ENCODE measurements around the gene PLXNB1.

PLXNB1 gene

GRCh38 chr3:48416546-48416945, 13.3 kb downstream of the PLXNB1 start:
- no peak for DNase-seq

GRCh38 chr3:48416091-48416505, 13.8 kb downstream of the PLXNB1 start:
- no peak for DNase-seq

- no peak for DNase-seq
These were observed 14.5 kb downstream of the PLXNB1 start for GRCh38 chr3:48415251-48415953.

- DNase-seq, result no peak
These were observed 15.3 kb downstream of the PLXNB1 start for GRCh38 chr3:48414376-48415250.

GRCh38 chr3:48413611-48414010, 16.3 kb downstream of the PLXNB1 start:
- DNase-seq, result no peak

- DNase-seq, result no peak
These were observed 16.8 kb downstream of the PLXNB1 start for GRCh38 chr3:48413086-48413485.

- no peak for DNase-seq
These were observed 17.4 kb downstream of the PLXNB1 start for GRCh38 chr3:48412375-48413001.

GRCh38 chr3:48411606-48412374, 18.1 kb downstream of the PLXNB1 start:
- no peak for DNase-seq

GRCh38 chr3:48411041-48411588, 18.8 kb downstream of the PLXNB1 start:
- no peak for DNase-seq

- no peak for DNase-seq
These were observed 19.5 kb downstream of the PLXNB1 start for GRCh38 chr3:48410205-48411040.

- DNase-seq, result no peak
These were observed 20.3 kb downstream of the PLXNB1 start for GRCh38 chr3:48409291-48410201.

GRCh38 chr3:48408823-48409281, 21.0 kb downstream of the PLXNB1 start:
- DNase-seq, result no peak

- DNase-seq, result no peak
These were observed 22.3 kb downstream of the PLXNB1 start for GRCh38 chr3:48407542-48408099.

GRCh38 chr3:48406443-48407431, 23.1 kb downstream of the PLXNB1 start:
- no peak for DNase-seq

GRCh38 chr3:48405971-48406370, 23.9 kb downstream of the PLXNB1 start:
- no peak for DNase-seq

- DNase-seq, result no peak
These were observed 24.5 kb downstream of the PLXNB1 start for GRCh38 chr3:48405343-48405881.

GRCh38 chr3:48404440-48405342, 25.2 kb downstream of the PLXNB1 start:
- no peak for DNase-seq

Data from activated naive CD4-positive, alpha-beta T cell (primary cell).